Measurements from ENCODE around the gene ORAI2. TPM values are rescaled to one million over a fixed set of nuclear protein-coding genes. Genes with fewer than 3 reads are reported as not detected.

The ORAI2 gene
- polyA plus RNA-seq, 2 of the 4 experiments (the other 2 are of a cell fraction): 12.8 to 22.1 TPM

DNA sequence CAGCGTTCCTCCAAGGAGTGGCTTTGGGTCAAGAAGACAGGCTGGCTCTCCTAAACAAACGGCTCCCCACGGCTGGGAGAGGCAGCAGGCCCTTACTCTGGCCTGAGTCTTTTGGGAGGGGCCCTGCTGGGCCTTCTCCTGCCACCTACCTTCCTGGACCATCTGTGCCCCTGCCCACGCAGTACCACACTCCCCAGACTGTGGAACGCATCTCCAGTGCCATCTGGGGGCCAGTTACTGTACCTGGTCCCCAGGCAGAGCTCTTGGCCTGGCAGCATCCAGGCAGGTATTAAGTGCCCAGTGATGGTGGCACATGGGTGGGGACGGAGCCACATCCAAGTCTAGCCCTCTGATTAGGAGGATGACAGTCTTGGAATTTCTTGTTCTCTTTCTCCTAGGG lies 16.9 kb downstream of the ORAI2 start:
- Histone ChIP-seq H3K4me2 (no peak overlapping the region), H3K9me3 (no peaks in the 10 kb centered on the region), H3K4me1 (no peaks in the 10 kb centered on the region), H3K4me3 (no peak overlapping the region), H3K27ac (no peak overlapping the region)
- ChIA-PET POLR2A (no interaction called here), CTCF (interaction anchor here (1.0 to 3.0 kb wide), 8 partner anchors 9 to 45 kb away, joined by 3 to 10 read pairs (median 4); no protein-coding TSS in a partner anchor)
- TF ChIP-seq, protein P1, sequence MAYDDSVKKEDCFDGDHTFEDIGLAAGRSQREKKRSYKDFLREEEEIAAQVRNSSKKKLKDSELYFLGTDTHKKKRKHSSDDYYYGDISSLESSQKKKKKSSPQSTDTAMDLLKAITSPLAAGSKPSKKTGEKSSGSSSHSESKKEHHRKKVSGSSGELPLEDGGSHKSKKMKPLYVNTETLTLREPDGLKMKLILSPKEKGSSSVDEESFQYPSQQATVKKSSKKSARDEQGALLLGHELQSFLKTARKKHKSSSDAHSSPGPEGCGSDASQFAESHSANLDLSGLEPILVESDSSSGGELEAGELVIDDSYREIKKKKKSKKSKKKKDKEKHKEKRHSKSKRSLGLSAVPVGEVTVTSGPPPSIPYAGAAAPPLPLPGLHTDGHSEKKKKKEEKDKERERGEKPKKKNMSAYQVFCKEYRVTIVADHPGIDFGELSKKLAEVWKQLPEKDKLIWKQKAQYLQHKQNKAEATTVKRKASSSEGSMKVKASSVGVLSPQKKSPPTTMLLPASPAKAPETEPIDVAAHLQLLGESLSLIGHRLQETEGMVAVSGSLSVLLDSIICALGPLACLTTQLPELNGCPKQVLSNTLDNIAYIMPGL (CRISPR knock-in tag; IDR thresholded peaks at IDR 0.05; ENCODE audit: borderline replicate concordance): no peak
- peak; percentile 37; the same call in 2 of the 3 replicates for TF ChIP-seq SMC3 (IDR thresholded peaks at IDR 0.05)
- TF ChIP-seq POLR2A (IDR thresholded peaks at IDR 0.05; ENCODE audit: low read length): no peak
- TF ChIP-seq, protein P2, sequence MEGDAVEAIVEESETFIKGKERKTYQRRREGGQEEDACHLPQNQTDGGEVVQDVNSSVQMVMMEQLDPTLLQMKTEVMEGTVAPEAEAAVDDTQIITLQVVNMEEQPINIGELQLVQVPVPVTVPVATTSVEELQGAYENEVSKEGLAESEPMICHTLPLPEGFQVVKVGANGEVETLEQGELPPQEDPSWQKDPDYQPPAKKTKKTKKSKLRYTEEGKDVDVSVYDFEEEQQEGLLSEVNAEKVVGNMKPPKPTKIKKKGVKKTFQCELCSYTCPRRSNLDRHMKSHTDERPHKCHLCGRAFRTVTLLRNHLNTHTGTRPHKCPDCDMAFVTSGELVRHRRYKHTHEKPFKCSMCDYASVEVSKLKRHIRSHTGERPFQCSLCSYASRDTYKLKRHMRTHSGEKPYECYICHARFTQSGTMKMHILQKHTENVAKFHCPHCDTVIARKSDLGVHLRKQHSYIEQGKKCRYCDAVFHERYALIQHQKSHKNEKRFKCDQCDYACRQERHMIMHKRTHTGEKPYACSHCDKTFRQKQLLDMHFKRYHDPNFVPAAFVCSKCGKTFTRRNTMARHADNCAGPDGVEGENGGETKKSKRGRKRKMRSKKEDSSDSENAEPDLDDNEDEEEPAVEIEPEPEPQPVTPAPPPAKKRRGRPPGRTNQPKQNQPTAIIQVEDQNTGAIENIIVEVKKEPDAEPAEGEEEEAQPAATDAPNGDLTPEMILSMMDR (IDR thresholded peaks at IDR 0.05): peak; percentile 22; the same call in 1 of the 3 replicates
- TF ChIP-seq RAD21 (conservative IDR thresholded peaks at IDR 0.05 in 1 of 2, IDR thresholded peaks at IDR 0.05 in 1 of 2): peak; percentile 33 to 54; a peak in 3 of 5 replicates
- no peak for TF ChIP-seq ZNF302 (CRISPR knock-in tag; IDR thresholded peaks at IDR 0.05)
- DNase-seq (ENCODE audit: low read depth in 1 of 2, low spot score in 1 of 2): no peak
- FAIRE-seq: no peak
- 74% methylated on average over 6 of the region's 6 CpGs for WGBS (ENCODE audit: missing lambda C conversion rate)
- peak; percentile 58 to 77; a peak in 5 of 6 replicates for ATAC-seq

DNA sequence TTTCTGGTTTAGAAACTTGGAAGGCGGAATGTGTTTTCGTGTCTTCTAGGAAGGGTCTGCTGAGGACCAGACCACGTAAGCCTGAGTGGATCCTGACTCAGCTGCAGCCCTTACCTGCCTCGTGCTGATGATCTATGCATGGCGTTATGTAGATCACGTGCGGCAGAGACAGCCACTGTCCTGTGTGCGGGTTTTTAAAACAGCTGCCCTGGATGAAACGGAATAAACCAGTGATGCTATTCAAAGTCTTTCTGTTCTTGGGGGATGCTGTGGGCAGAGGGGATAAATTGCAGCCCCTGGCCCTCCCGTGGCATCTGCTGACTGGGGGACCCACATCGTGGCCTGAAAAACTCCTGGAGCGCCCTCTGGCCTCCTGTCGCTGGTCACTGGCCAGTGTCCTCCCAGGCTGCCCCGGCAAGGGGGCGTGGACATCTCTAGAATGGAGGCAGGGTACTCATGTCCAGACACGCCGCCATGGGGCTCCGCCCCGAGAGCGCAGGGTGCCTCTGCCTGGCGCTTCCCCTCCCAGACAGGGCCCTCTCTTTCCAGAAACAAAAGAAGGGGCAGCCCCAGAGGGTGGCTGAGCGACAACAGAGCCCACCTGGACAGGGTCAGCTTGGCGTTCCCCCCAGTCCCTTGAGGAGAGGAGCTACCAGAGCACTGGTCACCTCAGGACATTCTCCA lies 18.1 kb downstream of the ORAI2 start:
- Histone ChIP-seq H3K27ac (0 out of 6 replicates have a peak overlapping the region, but pooled peaks of 1 of the 2 experiments have one; percentile 25), H3K4me1 (no peaks in the 10 kb centered on the region), H3K4me3 (no peak overlapping the region), H3K9me3 (no peaks in the 10 kb centered on the region), H3K4me2 (no peak overlapping the region)
- DNase-seq (ENCODE audit: low read depth in 1 of 2, low spot score in 1 of 2): no peak
- TF ChIP-seq, protein P3, sequence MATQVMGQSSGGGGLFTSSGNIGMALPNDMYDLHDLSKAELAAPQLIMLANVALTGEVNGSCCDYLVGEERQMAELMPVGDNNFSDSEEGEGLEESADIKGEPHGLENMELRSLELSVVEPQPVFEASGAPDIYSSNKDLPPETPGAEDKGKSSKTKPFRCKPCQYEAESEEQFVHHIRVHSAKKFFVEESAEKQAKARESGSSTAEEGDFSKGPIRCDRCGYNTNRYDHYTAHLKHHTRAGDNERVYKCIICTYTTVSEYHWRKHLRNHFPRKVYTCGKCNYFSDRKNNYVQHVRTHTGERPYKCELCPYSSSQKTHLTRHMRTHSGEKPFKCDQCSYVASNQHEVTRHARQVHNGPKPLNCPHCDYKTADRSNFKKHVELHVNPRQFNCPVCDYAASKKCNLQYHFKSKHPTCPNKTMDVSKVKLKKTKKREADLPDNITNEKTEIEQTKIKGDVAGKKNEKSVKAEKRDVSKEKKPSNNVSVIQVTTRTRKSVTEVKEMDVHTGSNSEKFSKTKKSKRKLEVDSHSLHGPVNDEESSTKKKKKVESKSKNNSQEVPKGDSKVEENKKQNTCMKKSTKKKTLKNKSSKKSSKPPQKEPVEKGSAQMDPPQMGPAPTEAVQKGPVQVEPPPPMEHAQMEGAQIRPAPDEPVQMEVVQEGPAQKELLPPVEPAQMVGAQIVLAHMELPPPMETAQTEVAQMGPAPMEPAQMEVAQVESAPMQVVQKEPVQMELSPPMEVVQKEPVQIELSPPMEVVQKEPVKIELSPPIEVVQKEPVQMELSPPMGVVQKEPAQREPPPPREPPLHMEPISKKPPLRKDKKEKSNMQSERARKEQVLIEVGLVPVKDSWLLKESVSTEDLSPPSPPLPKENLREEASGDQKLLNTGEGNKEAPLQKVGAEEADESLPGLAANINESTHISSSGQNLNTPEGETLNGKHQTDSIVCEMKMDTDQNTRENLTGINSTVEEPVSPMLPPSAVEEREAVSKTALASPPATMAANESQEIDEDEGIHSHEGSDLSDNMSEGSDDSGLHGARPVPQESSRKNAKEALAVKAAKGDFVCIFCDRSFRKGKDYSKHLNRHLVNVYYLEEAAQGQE (IDR thresholded peaks at IDR 0.05): no peak
- TF ChIP-seq HOXB13 (CRISPR knock-in tag; IDR thresholded peaks at IDR 0.05; ENCODE audit: low read depth): no peak
- TF ChIP-seq KDM5A (IDR thresholded peaks at IDR 0.05): no peak
- TF ChIP-seq PHF8 (IDR thresholded peaks at IDR 0.05; ENCODE audit: borderline replicate concordance, low read depth): no peak
- TF ChIP-seq, protein P4, sequence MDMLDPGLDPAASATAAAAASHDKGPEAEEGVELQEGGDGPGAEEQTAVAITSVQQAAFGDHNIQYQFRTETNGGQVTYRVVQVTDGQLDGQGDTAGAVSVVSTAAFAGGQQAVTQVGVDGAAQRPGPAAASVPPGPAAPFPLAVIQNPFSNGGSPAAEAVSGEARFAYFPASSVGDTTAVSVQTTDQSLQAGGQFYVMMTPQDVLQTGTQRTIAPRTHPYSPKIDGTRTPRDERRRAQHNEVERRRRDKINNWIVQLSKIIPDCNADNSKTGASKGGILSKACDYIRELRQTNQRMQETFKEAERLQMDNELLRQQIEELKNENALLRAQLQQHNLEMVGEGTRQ (IDR thresholded peaks at IDR 0.05): no peak
- TF ChIP-seq, protein P1 (CRISPR knock-in tag; IDR thresholded peaks at IDR 0.05; ENCODE audit: borderline replicate concordance): no peak
- TF ChIP-seq JUNB (IDR thresholded peaks at IDR 0.05): no peak
- no peak for TF ChIP-seq RNF2 (IDR thresholded peaks at IDR 0.05; ENCODE audit: borderline replicate concordance, low read depth)
- no peak for TF ChIP-seq POLR2AphosphoS2 (conservative IDR thresholded peaks at IDR 0.05; ENCODE audit: low read length)
- WGBS (ENCODE audit: missing lambda C conversion rate): 72% methylated on average over 22 of the region's 23 CpGs
- peak in 1 of 2 experiments; percentile 54; a peak in 3 of 6 replicates for ATAC-seq
- no peak for FAIRE-seq
- ChIA-PET CTCF (interaction anchor here (0.6 to 3.0 kb wide), 4 partner anchors 13 to 47 kb away, joined by 3 to 10 read pairs (median 4); no protein-coding TSS in a partner anchor), POLR2A (interaction anchor here (0.6 kb wide), 1 partner anchor 56 kb away, joined by 3 read pairs; the partner anchor contains the start of gene PRKRIP1)
